Measurements from ENCODE around the gene RSPH3.

Gene RSPH3

DNA sequence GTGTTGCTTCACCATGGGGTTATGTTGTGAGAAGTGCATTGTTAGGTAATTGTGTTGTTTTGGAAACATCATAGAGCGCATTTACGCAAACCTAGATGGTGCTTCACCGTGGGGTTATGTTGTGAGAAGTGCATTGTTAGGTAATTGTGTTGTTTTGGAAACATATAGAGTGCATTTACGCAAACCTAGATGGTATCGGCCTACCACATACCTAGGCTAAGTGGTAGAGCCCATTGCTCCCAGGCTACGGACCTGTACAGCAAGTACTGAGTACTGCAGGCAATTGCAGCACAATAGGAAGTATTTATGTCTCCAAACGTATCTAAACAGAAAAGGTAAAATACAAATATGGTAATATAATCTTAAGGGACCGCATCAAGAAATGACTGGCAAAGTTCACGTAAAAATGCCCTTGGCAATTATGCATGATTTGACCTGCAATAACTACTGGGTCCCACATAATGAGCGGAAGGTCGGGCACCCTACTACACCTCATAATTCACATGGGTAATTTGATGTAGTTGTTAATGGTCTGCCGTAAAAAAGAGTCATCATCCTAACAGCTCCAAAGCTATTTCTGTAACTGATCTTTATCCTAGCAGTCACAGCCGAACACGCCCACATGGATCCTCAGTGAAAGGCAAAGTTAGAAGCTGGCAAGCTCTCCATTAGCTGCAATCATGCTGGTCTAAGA is 76.0 kb downstream of the RSPH3 start:
- H3K9me3 ChIP-seq, result no peaks in the 10 kb centered on the region
- no peak overlapping the region for H3K4me3 ChIP-seq (ENCODE audit: low read depth, low read length)
- no peak for TF ChIP-seq CTCF (IDR thresholded peaks at IDR 0.05; ENCODE audit: low read depth, low read length)
- DNase-seq, result no peak
- H3K4me1 ChIP-seq, result peaks cover 2% of the 10 kb centered on the region; the same call in 1 of the 2 replicates
- H3K27me3 ChIP-seq, result no peaks in the 10 kb centered on the region
- no peaks in the 10 kb centered on the region for H3K36me3 ChIP-seq
